Left cardiac atrium (tissue), 4 donors: ENCODE data around the gene PLXND1. TPM values are rescaled to one million over a fixed set of nuclear protein-coding genes. Genes with fewer than 3 reads are reported as not detected.
"Not testable (repeated sequence)": the region's sequence is repeated elsewhere in the genome, so short reads cannot be mapped to it uniquely, and the experiment has no call there.

ENCODE experiments used
- ATAC-seq, 2 donors: fragments of 200-7000 bp; cut with Tn5 transposase; one replicate each; pipeline ENCODE4 v1.9.1; 2020; ENCODE audit warnings: mild to moderate bottlenecking in 2 of 2, moderate library complexity in 2 of 2
- DNase-seq: peaks from one replicate; pipeline ENCODE4 v3.0.0-alpha.2; 2020
- intact Hi-C, 2 donors: fragments of 100-400 bp; cut with DNase I; formaldehyde crosslinking; loops; one replicate each; pipeline versions ENCODE4 v1.14.1 to v1.15.1; 2022 to 2023
- total RNA-seq, 2 donors: library from RNA; stranded (reverse); fragmentation: NEBNext Ultra II Directional; extraction: Animal tissue kit (Norgen Biotek cat#: 25700); gene quantifications; one replicate each; pipeline ENCODE4 v1.2.1, GENCODE V29; 2021
- donor health status: DM: no; HTN: yes; CAD: no.
- donor health status: DM: no; HTN: yes; CAD: no; lungs with severe emphysema.
- donor health status: DM: yes; HTN: yes; CAD: no.
- donor health status: Dilated cardiomyopathy.

Gene PLXND1
- total RNA-seq, 2 donors from 2014 or later = 106 to 112 TPM

DNA sequence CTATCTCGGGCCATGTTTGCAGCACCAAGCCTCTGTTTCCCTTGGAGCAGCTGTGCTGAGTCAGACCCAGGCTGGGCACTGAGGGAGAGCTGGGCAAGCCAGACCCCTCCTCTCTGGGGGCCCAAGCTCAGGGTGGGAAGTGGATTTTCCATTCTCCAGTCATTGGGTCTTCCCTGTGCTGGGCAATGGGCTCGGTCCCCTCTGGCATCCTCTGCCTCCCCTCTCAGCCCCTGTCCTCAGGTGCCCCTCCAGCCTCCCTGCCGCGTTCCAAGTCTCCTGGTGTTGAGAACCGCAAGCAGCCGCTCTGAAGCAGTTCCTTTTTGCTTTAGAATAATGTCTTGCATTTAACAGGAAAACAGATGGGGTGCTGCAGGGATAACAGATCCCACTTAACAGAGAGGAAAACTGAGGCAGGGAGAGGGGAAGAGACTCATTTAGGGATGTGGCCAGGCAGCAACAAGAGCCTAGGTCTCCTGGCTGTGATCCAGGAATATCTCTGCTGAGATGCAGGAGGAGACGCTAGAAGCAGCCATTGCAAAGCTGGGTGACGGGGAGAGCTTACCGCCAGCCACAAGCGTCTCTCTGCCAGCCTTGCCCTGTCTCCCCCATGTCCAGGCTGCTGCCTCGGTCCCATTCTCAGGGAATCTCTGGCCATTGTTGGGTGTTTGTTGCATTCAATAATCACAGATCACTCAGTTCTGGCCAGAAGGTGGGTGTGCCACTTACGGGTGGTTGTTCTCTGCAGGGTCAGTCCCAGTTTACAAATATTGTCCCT is 76.9 kb downstream of the PLXND1 start:
- no peak for DNase-seq
- ATAC-seq = no peak
- intact Hi-C loops = no loop called here

DNA sequence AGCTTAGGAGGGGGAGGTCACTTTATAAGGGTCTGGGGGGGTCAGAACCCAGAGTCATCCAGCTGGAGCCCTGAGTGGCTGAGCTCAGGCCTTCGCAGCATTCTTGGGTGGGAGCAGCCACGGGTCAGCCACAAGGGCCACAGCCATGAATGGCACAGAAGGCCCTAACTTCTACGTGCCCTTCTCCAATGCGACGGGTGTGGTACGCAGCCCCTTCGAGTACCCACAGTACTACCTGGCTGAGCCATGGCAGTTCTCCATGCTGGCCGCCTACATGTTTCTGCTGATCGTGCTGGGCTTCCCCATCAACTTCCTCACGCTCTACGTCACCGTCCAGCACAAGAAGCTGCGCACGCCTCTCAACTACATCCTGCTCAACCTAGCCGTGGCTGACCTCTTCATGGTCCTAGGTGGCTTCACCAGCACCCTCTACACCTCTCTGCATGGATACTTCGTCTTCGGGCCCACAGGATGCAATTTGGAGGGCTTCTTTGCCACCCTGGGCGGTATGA is 77.8 kb downstream of the PLXND1 start, which contains the start of gene RHO:
Gene RHO, plus strand, starts transcription at position 51 of the 512 bp plus-strand sequence. Its CDS starts 95 bp downstream, at position 146.
- DNase-seq (no peak), ATAC-seq (no peak)
- intact Hi-C loops = no loop called here

DNA sequence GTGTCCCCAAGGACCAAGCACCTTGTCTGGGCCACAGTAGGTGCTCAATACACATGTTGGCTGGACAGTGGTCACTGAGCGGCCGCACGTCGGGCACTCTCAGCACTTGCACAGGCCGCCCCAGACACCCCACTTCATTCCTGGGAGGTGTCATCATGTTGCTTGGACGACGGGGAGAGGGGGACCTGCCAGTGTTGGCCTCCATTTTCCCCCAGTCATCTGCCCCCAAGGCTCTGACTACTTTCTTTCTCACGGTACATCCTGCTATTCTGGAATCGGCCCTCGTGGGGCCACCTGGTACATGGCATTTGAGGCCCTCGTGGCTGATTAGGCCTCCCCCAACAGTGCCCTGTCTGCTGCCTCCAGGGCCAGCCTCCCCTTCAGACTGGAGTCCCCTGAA is 79.2 kb downstream of the PLXND1 start:
- intact Hi-C loops = no loop called here
- ATAC-seq = no peak
- DNase-seq = no peak

DNA sequence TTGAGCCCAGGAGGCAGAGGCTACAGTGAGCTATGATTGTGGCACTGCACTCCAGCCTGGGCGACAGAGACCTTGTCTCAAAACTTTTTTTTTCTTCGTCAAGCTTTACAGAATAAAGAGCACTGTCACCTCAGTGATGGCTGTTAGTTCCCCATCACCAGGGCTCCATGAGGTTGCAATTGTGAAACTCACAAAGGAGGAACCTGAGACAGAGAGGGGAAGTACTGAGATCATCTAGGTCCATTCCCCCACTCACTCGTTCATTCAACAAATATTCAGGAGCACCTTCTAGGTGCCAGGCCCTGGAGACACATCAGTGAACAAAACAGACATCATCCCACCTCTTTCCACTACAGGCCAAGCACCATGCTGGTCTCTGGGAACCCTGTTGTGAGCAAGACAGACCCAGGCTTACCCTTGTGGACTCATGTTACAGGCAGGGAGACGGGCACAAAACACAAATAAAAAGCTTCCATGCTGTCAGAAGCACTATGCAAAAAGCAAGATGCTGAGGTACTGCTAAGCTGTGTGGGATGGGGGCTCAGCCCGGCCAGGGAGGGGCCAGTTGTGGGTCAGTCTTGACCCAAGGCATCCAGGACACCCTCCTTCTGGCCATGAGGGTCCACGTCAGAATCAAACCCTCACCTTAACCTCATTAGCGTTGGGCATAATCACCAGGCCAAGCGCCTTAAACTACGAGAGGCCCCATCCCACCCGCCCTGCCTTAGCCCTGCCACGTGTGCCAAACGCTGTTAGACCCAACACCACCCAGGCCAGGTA is 80.2 kb downstream of the PLXND1 start:
- DNase-seq (no peak), ATAC-seq (peak in 1 of 2 donors; percentile 54)
- intact Hi-C loops = no loop called here

DNA sequence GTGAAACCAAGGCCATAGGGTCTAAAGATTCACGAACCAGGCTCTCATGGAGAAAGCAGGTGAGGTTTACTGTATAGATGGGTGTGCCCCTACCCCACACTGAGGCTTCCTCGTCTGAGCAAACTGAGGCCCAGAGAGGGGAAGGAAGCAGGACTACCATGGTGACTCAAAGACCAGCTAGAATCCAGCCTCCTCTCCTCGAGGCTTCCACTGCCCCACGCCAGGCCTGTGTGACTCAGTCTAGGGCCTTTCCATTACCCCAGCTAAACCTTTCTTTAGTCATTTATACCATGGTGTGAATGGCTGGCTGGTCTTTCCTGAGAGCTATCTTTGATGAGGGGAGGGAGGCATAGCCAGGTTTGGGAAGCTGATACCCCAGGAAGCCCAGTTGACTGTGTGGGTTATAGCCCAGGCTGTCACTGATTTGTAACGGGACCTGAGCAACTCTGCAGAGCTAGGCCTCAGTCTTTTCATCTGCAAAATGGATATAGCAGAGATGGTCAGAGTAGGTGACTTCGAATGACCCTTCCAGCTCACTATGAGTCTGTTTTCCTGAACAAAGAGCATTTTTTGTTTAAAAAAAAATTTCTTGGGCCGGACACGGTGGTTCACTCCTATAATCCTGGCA is 81.0 kb downstream of the PLXND1 start:
- ATAC-seq (no peak), DNase-seq (no peak)
- intact Hi-C loops = no loop called here

DNA sequence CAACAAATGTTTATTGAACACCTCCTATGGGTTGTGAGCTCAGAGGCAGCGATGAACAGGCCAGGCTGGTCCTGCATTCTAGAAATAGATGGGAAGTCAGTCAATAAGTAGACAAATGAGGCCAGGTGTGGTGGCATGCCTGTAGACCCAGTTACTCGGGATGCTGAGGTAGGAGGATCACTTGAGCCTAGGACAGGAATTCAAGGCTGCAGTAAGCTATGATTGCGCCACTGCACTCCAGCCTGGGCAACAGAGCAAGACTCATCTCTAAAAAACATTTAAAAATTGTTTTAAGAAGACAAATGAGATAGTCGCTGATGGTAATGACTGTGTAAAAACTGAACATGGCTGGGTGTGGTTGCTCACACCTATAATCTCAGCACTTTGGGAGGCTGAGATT is 82.4 kb downstream of the PLXND1 start:
- ATAC-seq (no peak), DNase-seq (no peak)
- intact Hi-C loops = no loop called here

DNA sequence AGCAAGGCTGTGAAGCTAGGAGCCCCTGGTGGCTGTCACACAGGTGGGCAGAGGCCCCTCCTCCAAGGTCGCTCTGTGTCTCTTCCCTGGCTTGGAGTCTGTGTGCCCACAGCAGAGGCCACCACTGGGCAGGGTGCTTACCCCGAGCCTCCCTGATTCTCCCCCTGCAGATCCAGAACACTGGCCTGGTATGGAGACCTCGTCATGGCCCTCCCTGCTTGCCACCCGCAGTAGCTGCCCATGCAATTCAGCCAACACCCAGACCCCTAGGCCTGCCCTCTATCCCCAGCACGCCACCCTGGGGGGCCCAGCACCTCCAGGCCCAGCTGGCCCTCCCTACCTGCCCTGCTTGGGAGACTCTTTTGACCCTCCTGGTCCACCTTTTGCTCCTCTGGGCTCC is 83.5 kb downstream of the PLXND1 start:
- DNase-seq (no peak), ATAC-seq (no peak)
- intact Hi-C loops = no loop called here

DNA sequence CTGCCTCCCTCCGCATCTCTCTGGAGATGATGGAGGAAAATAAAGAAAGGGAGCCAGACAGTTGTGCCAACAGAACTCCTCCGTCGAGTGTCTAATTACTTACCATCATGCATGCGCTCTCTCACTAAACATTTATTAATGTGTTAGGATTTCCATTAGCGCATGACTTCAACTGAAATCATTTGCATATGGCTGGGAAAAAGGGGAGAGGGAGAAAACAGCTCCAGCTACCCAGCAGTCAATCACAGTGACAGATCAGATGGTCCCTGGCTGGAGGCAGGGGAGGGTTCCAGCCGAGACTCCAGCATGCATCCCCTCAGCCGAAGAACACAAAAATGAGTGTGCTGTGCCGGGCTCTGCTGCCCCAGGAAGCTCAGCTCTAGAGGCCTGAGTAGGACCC is 84.9 kb downstream of the PLXND1 start:
- no peak for ATAC-seq
- no peak for DNase-seq
- intact Hi-C loops = no loop called here

DNA sequence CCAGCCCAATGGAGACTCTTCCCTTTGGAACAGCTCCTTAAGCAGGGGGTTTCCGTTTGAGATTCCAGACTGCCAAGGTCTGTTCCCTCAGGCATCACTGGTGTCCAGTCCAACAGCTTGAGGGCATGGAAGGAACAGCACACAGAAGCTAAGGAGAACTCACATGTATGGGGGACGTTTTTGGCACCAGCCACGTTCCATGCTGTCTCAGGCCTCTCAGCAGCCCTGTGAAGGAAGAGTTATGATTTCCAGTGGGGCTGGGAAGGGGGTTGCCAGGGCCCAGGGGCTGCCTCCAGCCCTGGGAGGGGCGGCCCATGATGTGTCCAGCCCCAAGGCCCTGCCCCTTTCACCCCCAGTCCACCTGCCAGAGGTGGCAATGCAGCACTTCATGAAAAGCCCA is 85.5 kb downstream of the PLXND1 start:
- no peak for ATAC-seq
- intact Hi-C loops = no loop called here
- DNase-seq = no peak

DNA sequence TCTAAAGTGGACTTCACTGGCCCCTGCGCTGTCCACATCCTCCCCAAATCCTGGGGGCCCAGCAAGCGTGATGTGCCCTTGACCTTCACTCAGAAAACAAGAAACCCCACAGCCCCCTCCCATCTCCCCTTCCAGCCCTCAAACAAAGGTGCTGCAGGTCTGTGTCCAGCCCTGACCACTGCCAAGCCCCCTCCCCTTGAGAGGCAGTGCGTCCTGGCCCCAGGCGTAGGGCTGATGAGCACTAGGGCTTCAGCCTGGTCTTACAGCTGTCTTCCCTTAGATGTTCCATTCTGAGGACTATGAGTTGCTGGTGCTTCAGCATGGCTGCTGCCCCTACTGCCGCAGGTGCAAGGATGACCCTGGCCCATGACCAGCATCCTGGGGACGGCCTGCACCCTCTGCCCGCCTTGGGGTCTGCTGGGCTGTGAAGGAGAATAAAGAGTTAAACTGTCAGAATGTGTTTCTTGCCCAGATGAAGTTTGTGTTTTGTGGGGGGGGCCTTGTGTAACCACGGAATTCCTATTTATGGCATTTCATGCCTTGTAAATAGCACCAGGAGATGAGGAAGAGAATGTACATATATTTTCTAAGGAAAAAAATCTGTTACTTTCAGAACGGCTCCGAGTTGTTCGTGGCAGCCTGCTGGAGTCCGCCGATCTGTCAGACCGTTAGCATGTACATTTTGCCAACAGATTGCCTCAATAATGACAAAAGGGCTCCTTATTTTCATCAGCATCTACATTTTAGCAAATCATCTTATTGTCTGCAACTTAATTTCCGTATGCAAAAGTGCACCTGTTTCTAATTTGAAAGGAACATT is 86.4 kb downstream of the PLXND1 start:
- no peak for DNase-seq
- ATAC-seq = no peak
- intact Hi-C loops = no loop called here

DNA sequence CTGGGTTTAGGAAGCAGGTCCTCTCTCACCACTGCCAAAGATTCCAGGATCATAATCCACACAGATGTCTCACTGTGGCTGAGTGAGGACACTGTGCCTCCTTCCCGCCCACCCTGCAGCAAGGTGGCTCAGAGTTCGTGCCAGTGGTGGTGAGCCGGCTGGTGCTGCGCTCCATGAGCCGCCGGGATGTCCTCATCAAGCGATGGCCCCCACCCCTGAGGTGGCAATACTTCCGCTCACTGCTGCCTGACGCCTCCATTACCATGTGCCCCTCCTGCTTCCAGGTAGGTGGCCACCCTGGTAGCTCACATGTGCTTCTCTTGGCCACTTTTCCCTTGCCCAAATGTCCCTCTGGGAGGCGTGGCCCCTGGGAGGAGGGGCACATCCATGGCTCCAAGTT is 87.0 kb downstream of the PLXND1 start:
- DNase-seq (no peak), ATAC-seq (no peak)
- intact Hi-C loops = no loop called here

DNA sequence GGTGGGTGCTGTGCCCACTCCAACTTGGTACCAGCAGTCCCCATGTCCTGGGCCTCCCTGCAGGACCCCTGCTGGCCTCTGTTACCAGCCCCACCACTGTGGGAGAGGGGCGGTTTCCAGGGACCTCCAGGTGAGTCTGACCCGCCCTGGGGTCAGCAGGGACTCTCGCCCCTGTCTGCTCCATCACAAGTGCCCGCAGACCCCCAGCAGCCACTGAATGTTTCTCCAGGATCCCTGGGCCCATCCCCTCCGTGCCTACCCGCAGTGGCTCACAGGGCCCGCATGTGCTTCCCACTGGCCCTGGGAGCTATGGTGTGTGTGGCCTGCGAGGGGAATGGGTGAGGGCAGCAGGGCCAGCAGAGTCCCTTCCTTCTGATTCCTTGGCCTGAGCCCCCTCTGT is 87.9 kb downstream of the PLXND1 start:
- ATAC-seq (no peak), DNase-seq (no peak)
- intact Hi-C loops = no loop called here

DNA sequence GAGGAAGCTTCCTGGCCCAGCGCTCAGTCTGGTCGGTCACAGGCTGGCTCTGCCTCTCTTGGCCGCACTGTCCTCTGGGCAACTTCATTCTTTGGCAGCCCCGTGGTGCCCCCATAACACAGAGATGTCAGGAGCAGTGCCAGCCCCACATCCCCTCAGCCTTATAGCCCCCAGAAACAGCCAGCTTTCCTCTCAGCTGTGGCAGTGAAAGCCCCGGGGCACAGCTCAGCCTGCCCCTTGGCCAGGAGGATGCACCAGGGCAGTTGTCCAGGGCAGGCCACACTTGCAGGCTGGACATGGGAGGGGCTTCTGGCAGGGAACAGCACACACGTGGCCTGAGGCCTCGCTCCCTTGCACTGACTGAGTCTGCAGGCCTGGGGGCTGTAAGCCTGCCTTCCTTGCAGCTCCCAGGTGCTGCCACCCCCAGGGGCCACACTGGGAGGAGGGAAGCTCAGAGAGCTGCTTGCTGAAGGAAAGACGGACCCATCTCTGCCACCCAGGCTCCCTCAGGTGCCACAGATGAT is 88.4 kb downstream of the PLXND1 start:
- ATAC-seq = no peak
- intact Hi-C loops = no loop called here

DNA sequence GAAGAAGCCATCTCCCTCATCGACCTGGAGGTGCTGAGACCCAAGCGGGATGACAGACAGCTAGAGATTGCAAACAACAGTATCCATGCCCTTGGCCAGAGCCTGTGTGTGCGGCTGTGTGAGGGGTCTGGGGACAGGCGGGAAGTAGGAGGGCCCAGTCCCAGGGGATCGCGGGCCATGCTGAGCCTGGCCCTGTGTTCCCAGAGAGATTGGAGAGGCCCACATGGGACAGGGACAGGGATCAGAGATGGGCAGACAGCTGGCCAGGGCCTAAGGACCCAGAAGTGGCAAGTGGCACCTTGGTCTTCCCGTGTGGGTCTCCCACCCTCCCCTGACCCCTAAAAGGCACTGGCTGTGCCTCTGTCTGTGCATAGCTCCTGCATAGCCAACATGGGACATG is 89.0 kb downstream of the PLXND1 start:
- intact Hi-C loops = no loop called here
- ATAC-seq (no peak), DNase-seq (no peak)

More for the DNA sequence above, 88.4 kb downstream of the PLXND1 start:
- DNase-seq = no peak

DNA sequence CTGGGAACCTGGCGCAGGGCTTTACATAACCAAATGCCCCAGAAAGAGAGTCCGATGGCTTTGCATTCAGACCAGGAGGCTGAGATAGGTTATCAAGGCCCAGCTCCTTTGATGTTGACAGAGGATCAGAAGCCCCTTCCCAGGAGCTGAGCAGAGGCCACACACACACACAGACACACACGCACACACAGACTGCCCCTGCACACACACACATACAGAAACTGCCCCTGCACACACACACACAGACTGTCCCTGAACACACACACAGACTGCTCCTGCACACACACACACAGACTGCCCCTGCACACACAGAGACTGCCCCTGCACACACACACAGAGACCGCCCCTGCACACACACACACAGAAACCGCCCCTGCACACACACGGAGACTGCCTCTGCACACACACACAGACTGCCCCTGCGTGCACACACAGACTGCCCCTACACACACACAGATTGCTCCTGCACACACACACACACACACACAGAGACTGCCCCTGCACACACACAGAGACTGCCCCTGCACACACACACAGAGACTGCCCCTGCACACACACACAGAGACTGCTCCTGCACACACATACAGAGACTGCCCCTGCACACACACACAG is 90.5 kb downstream of the PLXND1 start:
- ATAC-seq, DNase-seq, intact Hi-C loops: not testable (repeated sequence)

DNA sequence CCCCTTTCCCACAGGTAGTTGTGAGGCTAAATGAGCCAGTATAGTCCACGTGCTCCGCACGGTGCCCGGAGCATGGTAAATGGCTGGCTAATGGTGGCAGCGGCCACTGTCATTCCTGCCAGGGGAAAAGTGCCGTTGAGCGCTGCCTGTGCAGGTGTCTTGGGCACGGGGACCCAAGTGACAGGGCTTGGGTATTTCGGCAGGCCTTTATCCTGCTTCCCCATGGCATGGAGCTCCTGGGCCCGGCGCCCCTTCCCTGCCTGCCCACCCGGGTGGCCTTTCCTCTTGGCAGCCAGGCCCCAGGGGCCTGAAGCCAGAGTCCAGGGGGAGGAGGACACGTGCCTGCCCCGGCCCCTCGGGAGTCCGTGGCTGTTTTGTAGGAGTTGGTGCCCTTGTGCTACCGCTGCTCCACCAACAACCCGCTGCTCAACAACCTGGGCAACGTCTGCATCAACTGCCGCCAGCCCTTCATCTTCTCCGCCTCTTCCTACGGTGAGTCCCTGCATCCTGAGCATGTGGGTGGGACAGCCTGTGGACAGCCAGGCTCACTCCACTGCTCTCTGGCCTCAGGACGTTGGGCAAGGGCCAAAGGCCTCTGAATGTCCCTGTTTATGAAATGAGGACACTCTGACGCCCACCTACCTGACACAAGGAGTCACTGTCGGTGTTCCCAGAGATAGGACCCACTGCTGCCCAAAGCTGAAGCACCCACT is 91.2 kb downstream of the PLXND1 start:
- intact Hi-C loops = not testable (repeated sequence)

DNA sequence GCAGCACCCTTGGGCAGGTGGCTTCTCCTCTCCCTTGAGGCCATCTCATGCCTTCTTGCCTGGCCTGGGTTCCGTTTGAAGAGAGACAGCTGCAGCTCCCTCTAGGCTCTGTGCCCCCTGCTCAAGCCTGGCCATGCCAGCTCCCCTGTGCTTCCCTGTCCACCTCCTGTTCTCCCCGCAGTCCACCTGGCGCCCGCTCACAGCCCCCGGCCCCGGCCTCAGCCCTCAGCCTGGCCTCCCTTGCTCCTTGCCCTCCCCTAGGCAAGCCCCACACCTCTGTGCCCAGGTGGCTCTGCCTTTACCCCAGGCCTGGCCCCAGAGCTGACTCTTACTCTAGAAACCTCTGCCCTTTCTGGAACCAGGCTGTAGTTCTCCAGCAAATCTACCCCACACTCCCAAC is 91.9 kb downstream of the PLXND1 start:
- no peak for ATAC-seq
- intact Hi-C loops = no loop called here
- no peak for DNase-seq

More for the DNA sequence above, 91.2 kb downstream of the PLXND1 start:
- not testable (repeated sequence) for DNase-seq, ATAC-seq

DNA sequence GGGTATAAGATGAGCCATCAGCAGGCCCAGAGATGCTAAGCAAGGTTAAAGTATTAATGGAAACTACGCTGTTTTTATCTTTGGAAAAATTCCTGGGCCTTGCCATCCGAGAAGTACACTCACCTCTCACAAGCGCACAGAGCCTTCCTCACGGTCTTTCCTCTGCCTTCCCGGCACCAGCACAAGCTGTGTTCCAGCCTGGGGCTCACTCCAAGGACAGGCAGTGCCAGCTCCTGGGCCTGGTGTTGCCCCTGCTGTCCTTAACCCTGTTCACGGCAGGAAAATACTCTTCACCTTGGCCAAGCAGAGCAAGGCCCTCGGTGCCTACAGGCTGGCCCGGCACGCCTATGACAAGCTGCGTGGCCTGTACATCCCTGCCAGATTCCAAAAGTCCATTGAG is 92.4 kb downstream of the PLXND1 start:
- ATAC-seq = no peak
- intact Hi-C loops = no loop called here
- DNase-seq = no peak
